Measurements from ENCODE around the gene KLK2. TPM values are rescaled to one million over a fixed set of nuclear protein-coding genes. Genes with fewer than 3 reads are reported as not detected.
A peak's percentile ranks its signal among the peaks of the same experiment; 100 is the strongest.

Gene KLK2
- total RNA-seq, 1 experiment from 2014 or later = not detected

DNA sequence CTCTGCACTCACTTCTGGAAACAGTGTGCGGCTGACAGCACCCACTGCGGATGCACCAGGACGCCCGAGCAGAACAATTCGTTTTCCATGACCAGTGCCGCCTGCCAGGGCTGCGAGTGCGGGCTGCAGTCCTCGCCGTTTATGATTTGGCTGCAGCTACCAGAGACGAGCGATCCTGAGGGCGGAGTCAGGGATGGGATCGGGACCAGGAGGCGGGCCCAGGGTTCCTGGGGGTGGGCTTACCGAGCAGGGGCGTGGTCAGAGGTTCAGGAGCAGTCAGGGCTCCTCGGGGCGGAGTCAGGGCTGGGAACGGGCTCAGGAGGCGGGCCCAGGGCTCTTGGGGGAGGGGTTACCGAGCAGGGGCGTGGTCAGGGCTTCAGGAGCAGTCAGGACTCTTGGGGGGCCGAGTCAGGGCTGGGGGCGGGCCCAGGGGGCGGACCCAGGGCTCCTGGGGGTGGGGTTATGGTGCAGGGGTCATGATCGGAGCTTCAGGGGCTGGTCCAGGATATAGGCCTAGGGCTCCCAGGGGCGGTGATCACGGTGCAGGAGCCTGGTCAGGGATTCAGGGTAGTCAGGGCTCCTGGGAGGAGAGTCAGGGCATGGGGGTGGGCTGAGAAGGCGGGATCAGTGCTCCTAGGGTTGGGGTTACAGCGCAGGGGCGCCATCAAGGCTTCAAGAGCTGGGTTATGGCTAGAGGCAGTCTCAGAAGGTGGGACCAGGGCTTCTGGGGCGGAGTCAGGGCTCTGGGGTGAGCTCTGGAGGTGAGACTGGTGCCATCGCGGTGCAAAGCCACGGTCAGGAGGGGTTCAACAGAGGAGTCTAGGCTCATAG is 36.2 kb downstream of the KLK2 start:
- no TSS peak for BruUV-seq (replicated peaks)
- peak overlapping the region in 1 of 2 experiments; percentile 24; a peak in 1 of 4 replicates for H3K4me3 ChIP-seq (ENCODE audit: low read depth in 2 of 2, low read length in 2 of 2)
- H3K36me3 ChIP-seq (ENCODE audit: control insufficient read depth, insufficient read depth, low read length) = no peaks in the 10 kb centered on the region
- ChIA-PET POLR2A (interaction anchor here (0.6 kb wide), 1 partner anchor 19 kb away, joined by 12 read pairs; no protein-coding TSS in a partner anchor), CTCF (interaction anchor here (1.2 kb wide), 1 partner anchor 12 kb away, joined by 3 read pairs; no protein-coding TSS in a partner anchor)
- ATAC-seq = peak; percentile 86
- no peak for DNase-seq (ENCODE audit: low read depth, low spot score)
- H3K27ac ChIP-seq (ENCODE audit: low read length) = no peak overlapping the region
- H3K4me1 ChIP-seq (ENCODE audit: control insufficient read depth, insufficient read depth, low read length) = no peaks in the 10 kb centered on the region
- H3K9me3 ChIP-seq (ENCODE audit: control insufficient read depth, insufficient read depth, low read depth, low read length) = no peaks in the 10 kb centered on the region
- intact Hi-C loops (cut with micrococcal nuclease; ENCODE audit: unreplicated experiment) (no loop called here), in situ Hi-C loops (cut with HindIII; ENCODE audit: low pct_unique_long_range_greater_than_20kb, low sequenced_read_pairs) (no loop called here)
- peaks cover 4% of the 10 kb centered on the region; the same call in 1 of the 2 replicates for H3K27me3 ChIP-seq (ENCODE audit: control insufficient read depth, insufficient read depth, low read length)
- TF ChIP-seq SIN3A (IDR thresholded peaks at IDR 0.05; ENCODE audit: borderline replicate concordance, insufficient read depth, low read depth, low read length) = no peak
- TF ChIP-seq, protein P1, sequence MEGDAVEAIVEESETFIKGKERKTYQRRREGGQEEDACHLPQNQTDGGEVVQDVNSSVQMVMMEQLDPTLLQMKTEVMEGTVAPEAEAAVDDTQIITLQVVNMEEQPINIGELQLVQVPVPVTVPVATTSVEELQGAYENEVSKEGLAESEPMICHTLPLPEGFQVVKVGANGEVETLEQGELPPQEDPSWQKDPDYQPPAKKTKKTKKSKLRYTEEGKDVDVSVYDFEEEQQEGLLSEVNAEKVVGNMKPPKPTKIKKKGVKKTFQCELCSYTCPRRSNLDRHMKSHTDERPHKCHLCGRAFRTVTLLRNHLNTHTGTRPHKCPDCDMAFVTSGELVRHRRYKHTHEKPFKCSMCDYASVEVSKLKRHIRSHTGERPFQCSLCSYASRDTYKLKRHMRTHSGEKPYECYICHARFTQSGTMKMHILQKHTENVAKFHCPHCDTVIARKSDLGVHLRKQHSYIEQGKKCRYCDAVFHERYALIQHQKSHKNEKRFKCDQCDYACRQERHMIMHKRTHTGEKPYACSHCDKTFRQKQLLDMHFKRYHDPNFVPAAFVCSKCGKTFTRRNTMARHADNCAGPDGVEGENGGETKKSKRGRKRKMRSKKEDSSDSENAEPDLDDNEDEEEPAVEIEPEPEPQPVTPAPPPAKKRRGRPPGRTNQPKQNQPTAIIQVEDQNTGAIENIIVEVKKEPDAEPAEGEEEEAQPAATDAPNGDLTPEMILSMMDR (IDR thresholded peaks at IDR 0.05) = no peak
- no peak for TF ChIP-seq POLR2AphosphoS5 (IDR thresholded peaks at IDR 0.05; ENCODE audit: low read depth, low read length)
- no peak for TF ChIP-seq TCF7L2 (IDR thresholded peaks at IDR 0.05; ENCODE audit: low read depth, low read length)
- TF ChIP-seq, protein P2, sequence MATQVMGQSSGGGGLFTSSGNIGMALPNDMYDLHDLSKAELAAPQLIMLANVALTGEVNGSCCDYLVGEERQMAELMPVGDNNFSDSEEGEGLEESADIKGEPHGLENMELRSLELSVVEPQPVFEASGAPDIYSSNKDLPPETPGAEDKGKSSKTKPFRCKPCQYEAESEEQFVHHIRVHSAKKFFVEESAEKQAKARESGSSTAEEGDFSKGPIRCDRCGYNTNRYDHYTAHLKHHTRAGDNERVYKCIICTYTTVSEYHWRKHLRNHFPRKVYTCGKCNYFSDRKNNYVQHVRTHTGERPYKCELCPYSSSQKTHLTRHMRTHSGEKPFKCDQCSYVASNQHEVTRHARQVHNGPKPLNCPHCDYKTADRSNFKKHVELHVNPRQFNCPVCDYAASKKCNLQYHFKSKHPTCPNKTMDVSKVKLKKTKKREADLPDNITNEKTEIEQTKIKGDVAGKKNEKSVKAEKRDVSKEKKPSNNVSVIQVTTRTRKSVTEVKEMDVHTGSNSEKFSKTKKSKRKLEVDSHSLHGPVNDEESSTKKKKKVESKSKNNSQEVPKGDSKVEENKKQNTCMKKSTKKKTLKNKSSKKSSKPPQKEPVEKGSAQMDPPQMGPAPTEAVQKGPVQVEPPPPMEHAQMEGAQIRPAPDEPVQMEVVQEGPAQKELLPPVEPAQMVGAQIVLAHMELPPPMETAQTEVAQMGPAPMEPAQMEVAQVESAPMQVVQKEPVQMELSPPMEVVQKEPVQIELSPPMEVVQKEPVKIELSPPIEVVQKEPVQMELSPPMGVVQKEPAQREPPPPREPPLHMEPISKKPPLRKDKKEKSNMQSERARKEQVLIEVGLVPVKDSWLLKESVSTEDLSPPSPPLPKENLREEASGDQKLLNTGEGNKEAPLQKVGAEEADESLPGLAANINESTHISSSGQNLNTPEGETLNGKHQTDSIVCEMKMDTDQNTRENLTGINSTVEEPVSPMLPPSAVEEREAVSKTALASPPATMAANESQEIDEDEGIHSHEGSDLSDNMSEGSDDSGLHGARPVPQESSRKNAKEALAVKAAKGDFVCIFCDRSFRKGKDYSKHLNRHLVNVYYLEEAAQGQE (IDR thresholded peaks at IDR 0.05; ENCODE audit: insufficient read depth in 1 of 2, low read depth in 2 of 2, low read length in 1 of 2) = no peak

DNA sequence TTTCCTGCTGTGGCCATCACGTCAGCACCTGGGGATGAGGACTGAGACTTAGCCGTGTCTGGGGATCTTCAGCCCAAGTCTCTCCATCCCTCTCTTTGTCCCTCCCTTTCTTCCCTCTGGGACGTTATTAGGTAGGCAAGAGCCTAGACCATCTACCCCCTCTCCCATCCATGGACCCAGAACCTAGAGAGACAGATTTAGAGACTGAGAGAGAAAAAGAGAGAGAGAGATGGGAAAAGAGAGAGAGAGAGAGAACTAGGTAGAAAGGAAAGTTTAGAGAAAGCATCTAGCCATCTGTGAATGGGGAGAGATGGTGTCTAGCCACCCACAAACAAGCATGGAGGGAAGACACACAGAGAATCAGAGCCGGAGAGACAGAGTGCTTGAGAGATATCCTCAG is 37.5 kb downstream of the KLK2 start:
- in situ Hi-C loops (cut with HindIII; ENCODE audit: low pct_unique_long_range_greater_than_20kb, low sequenced_read_pairs) = no loop called here

More for the DNA sequence above, 37.5 kb downstream of the KLK2 start:
- H3K4me3 ChIP-seq (ENCODE audit: low read depth in 2 of 2, low read length in 2 of 2) = no peak overlapping the region
- H3K9me3 ChIP-seq (ENCODE audit: control insufficient read depth, insufficient read depth, low read depth, low read length) = no peaks in the 10 kb centered on the region
- H3K36me3 ChIP-seq (ENCODE audit: control insufficient read depth, insufficient read depth, low read length) = no peaks in the 10 kb centered on the region
- ChIA-PET CTCF (no interaction called here), POLR2A (no interaction called here)
- intact Hi-C loops (cut with micrococcal nuclease; ENCODE audit: unreplicated experiment) = no loop called here
- TF ChIP-seq POLR2AphosphoS5 (IDR thresholded peaks at IDR 0.05; ENCODE audit: low read depth, low read length) (no peak), TCF7L2 (IDR thresholded peaks at IDR 0.05; ENCODE audit: low read depth, low read length) (no peak), SIN3A (IDR thresholded peaks at IDR 0.05; ENCODE audit: borderline replicate concordance, insufficient read depth, low read depth, low read length) (no peak)
- TF ChIP-seq, protein P2 (IDR thresholded peaks at IDR 0.05; ENCODE audit: insufficient read depth in 1 of 2, low read depth in 2 of 2, low read length in 1 of 2) = no peak
- TF ChIP-seq, protein P1 (IDR thresholded peaks at IDR 0.05) = no peak
- ATAC-seq (no peak), DNase-seq (ENCODE audit: low read depth, low spot score) (no peak)
- BruUV-seq (replicated peaks) = no TSS peak
- H3K4me1 ChIP-seq (ENCODE audit: control insufficient read depth, insufficient read depth, low read length) = no peaks in the 10 kb centered on the region
- H3K27ac ChIP-seq (ENCODE audit: low read length) = no peak overlapping the region
- H3K27me3 ChIP-seq (ENCODE audit: control insufficient read depth, insufficient read depth, low read length) = peaks cover 8% of the 10 kb centered on the region

Measured in Panc1 (cell line).